IPS DF 19.7 (cell line): Measurements from ENCODE around the gene NUP205.
"Not testable (repeated sequence)": the region's sequence is repeated elsewhere in the genome, so short reads cannot be mapped to it uniquely, and the experiment has no call there.

Source experiments
- DNase-seq: peaks from one replicate; pipeline ENCODE4 v3.0.0-alpha.2; 2013; ENCODE audit warnings: low read depth, low spot score

Gene NUP205

GRCh38 chr7:135666156-135666555 lies 108.4 kb downstream of the NUP205 start:
- no peak for DNase-seq

- no peak for DNase-seq
Observed at GRCh38 chr7:135666846-135667245, 109.1 kb downstream of the NUP205 start.

- DNase-seq: not testable (repeated sequence)
Observed at GRCh38 chr7:135667626-135668025, 109.9 kb downstream of the NUP205 start.

- DNase-seq: not testable (repeated sequence)
Observed at GRCh38 chr7:135668852-135669395, 111.2 kb downstream of the NUP205 start.

- no peak for DNase-seq
Observed at GRCh38 chr7:135669774-135670173, 112.1 kb downstream of the NUP205 start.

- DNase-seq: no peak
Observed at GRCh38 chr7:135670179-135670578, 112.5 kb downstream of the NUP205 start.

- no peak for DNase-seq
Observed at GRCh38 chr7:135672560-135673359, 115.0 kb downstream of the NUP205 start.

- DNase-seq: no peak
Observed at GRCh38 chr7:135673360-135673706, 115.6 kb downstream of the NUP205 start.

- no peak for DNase-seq
Observed at GRCh38 chr7:135678612-135679575, 121.2 kb downstream of the NUP205 start.

GRCh38 chr7:135681762-135682161 lies 124.0 kb downstream of the NUP205 start:
- no peak for DNase-seq

GRCh38 chr7:135682191-135682590 lies 124.5 kb downstream of the NUP205 start:
- DNase-seq: no peak

GRCh38 chr7:135683609-135684008 lies 125.9 kb downstream of the NUP205 start:
- DNase-seq: no peak

GRCh38 chr7:135684136-135684535 lies 126.4 kb downstream of the NUP205 start:
- DNase-seq: no peak

GRCh38 chr7:135684699-135685098 lies 127.0 kb downstream of the NUP205 start:
- no peak for DNase-seq

- no peak for DNase-seq
Observed at GRCh38 chr7:135685306-135686084, 127.8 kb downstream of the NUP205 start.

- DNase-seq: no peak
Observed at GRCh38 chr7:135687466-135687865, 129.7 kb downstream of the NUP205 start.

- no peak for DNase-seq
Observed at GRCh38 chr7:135690566-135690965, 132.8 kb downstream of the NUP205 start.

- DNase-seq: no peak
Observed at GRCh38 chr7:135692055-135692454, 134.3 kb downstream of the NUP205 start.

GRCh38 chr7:135692606-135693005 lies 134.9 kb downstream of the NUP205 start:
- DNase-seq: not testable (repeated sequence)

GRCh38 chr7:135693558-135693957 lies 135.8 kb downstream of the NUP205 start:
- DNase-seq: no peak

- DNase-seq: no peak
Observed at GRCh38 chr7:135697276-135698049, 139.7 kb downstream of the NUP205 start.
